Measurements from ENCODE around the gene ADIPOR1. TPM values are rescaled to one million over a fixed set of nuclear protein-coding genes. Genes with fewer than 3 reads are reported as not detected.

ADIPOR1 gene
- total RNA-seq, 1 donor from 2014 or later = 178 TPM

- TF ChIP-seq, protein P1, sequence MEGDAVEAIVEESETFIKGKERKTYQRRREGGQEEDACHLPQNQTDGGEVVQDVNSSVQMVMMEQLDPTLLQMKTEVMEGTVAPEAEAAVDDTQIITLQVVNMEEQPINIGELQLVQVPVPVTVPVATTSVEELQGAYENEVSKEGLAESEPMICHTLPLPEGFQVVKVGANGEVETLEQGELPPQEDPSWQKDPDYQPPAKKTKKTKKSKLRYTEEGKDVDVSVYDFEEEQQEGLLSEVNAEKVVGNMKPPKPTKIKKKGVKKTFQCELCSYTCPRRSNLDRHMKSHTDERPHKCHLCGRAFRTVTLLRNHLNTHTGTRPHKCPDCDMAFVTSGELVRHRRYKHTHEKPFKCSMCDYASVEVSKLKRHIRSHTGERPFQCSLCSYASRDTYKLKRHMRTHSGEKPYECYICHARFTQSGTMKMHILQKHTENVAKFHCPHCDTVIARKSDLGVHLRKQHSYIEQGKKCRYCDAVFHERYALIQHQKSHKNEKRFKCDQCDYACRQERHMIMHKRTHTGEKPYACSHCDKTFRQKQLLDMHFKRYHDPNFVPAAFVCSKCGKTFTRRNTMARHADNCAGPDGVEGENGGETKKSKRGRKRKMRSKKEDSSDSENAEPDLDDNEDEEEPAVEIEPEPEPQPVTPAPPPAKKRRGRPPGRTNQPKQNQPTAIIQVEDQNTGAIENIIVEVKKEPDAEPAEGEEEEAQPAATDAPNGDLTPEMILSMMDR (IDR thresholded peaks at IDR 0.05; ENCODE audit: insufficient read depth, low read length, severe bottlenecking) = no peak
- DNase-seq (ENCODE audit: low read depth) (no peak), FAIRE-seq (no peak)
- H3K4me3 ChIP-seq (ENCODE audit: low read depth, low read length) = peak overlapping the region; percentile 90
- no peaks in the 10 kb centered on the region for H3K27me3 ChIP-seq (ENCODE audit: control insufficient read depth, insufficient read depth, low read length)
- peaks cover 29% of the 10 kb centered on the region for H3K36me3 ChIP-seq (ENCODE audit: control insufficient read depth, insufficient read depth, low read length)
Measured at GRCh38 chr1:202966006-202966898, 8.1 kb upstream of the ADIPOR1 start.

- no peaks in the 10 kb centered on the region for H3K27me3 ChIP-seq (ENCODE audit: control insufficient read depth, insufficient read depth, low read length)
- peak; percentile 94 for DNase-seq (ENCODE audit: low read depth)
- TF ChIP-seq, protein P1 (IDR thresholded peaks at IDR 0.05; ENCODE audit: insufficient read depth, low read length, severe bottlenecking) = no peak
Measured at GRCh38 chr1:202965422-202965821, 7.3 kb upstream of the ADIPOR1 start.

GRCh38 chr1:202964791-202965410 is 6.8 kb upstream of the ADIPOR1 start:
- H3K27me3 ChIP-seq (ENCODE audit: control insufficient read depth, insufficient read depth, low read length) = no peaks in the 10 kb centered on the region
- H3K4me3 ChIP-seq (ENCODE audit: low read depth, low read length) = no peak overlapping the region
- DNase-seq (ENCODE audit: low read depth) (peak; percentile 94), FAIRE-seq (peak; percentile 43)
- peaks cover 31% of the 10 kb centered on the region for H3K36me3 ChIP-seq (ENCODE audit: control insufficient read depth, insufficient read depth, low read length)
- TF ChIP-seq, protein P1 (IDR thresholded peaks at IDR 0.05; ENCODE audit: insufficient read depth, low read length, severe bottlenecking) = no peak

More at GRCh38 chr1:202965422-202965821, 7.3 kb upstream of the ADIPOR1 start:
- no peak for FAIRE-seq
- Histone ChIP-seq H3K4me3 (ENCODE audit: low read depth, low read length) (no peak overlapping the region), H3K36me3 (ENCODE audit: control insufficient read depth, insufficient read depth, low read length) (peaks cover 31% of the 10 kb centered on the region)

DNA sequence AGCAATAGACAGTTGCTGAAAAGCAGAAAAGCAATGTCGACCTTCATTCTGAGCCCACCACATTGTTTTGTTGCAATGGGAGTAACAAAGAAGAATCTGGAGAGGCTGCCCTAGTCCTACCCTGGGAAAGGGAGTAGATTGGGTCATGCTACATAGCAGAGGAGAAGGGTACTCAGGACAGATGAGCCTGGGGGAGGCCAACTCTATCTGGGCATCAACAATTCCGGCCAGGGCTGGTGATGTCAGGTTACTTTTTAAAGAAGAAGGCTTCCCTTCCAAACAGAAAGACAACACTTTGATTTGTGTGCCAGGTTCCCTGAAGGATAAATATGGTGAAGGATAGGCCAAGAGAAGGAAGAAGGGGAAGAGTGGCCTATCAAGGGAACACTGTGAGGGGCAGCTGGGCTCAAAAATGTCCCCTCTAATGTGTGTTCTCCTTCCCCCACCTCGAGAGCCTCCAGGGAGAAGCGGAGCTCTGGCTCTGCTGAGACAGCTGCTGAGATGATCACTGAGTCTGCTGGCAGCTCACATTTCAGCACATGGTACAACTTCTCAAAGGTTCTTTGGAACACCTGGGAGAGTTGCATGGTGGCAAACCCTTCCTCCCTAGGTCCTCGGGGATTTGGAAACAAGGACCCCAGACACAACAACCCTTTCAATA is 3.2 kb upstream of the ADIPOR1 start:
- H3K4me3 ChIP-seq (ENCODE audit: low read depth, low read length) = no peak overlapping the region
- FAIRE-seq (no peak), DNase-seq (ENCODE audit: low read depth) (no peak)
- TF ChIP-seq, protein P1 (IDR thresholded peaks at IDR 0.05; ENCODE audit: insufficient read depth, low read length, severe bottlenecking) = no peak
- no peaks in the 10 kb centered on the region for H3K27me3 ChIP-seq (ENCODE audit: control insufficient read depth, insufficient read depth, low read length)
- peaks cover 31% of the 10 kb centered on the region for H3K36me3 ChIP-seq (ENCODE audit: control insufficient read depth, insufficient read depth, low read length)

DNA sequence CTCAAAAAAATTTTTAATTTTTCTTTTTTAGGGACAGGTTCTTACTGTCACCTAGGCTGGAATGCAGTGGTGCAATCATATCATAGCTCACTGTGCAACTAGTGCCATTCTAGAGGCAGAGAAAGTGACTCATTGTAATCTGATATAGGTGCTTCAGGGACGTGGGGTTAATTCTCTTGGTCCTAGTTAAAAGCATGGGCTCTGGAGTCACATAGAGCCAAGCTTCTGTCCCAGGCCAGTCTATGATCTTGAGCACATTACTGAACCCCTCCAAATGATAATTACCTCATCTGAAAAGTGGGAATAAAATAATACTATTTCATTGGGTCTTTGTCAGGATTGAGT is 1.1 kb upstream of the ADIPOR1 start:
- TF ChIP-seq, protein P1 (IDR thresholded peaks at IDR 0.05; ENCODE audit: insufficient read depth, low read length, severe bottlenecking) = no peak
- Histone ChIP-seq H3K4me3 (ENCODE audit: low read depth, low read length) (no peak overlapping the region), H3K27me3 (ENCODE audit: control insufficient read depth, insufficient read depth, low read length) (no peaks in the 10 kb centered on the region), H3K36me3 (ENCODE audit: control insufficient read depth, insufficient read depth, low read length) (peaks cover 26% of the 10 kb centered on the region)
- peak; percentile 91 for DNase-seq (ENCODE audit: low read depth)
- no peak for FAIRE-seq
